Esophagus squamous epithelium (tissue), 4 donors: ENCODE data around the gene C1orf198.

Experiments
- POLR2A ChIP-seq, 4 donors: fragments of 450-650 bp; IDR thresholded peaks; one replicate each; pipeline ENCODE4 v1.6.1; 2017; ENCODE audit warnings: antibody characterized with exemption in 4 of 4, mild to moderate bottlenecking in 4 of 4, moderate library complexity in 3 of 4
- TF ChIP-seq, protein P1 (sequence below), 6 experiments: fragments of 450-650 bp in 4 of 6; fragments of 200-600 bp in 2 of 6; sonication (generic) in 2 of 6; IDR thresholded peaks; one replicate each; pipeline ENCODE4 v1.5.1; 2016 to 2019; ENCODE audit warnings: antibody characterized with exemption in 6 of 6, mild to moderate bottlenecking in 4 of 6, moderate library complexity in 4 of 6

DNA sequence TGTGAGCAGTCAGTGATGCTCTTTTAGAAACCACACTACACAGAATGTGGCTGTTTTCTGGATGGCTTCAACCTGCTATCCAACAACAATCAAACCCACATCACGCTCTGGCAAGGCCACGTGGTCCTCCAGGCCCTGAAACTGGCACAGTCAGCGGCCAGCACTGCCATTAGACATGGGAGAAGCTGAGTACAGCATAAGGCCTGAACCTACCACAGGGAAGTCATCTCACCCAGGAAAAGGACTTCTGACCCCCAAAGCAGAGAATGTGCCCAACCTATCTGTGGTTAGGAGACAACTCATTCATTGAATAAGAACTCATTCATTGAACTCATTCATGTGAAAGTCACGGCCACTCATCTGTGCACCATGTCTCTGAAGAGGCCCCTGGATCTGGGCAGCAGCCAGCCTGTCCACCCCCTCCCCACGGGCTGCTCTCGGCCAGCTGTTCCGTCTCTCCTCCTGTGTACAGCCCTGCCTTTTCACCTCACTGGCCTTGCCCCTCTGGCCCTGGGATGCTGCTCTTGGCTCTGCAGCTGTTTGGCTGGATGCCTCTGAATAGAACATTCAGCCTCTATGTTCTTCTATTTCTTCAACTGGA, 41.1 kb downstream of the C1orf198 start:
- no peak for TF ChIP-seq POLR2A (IDR thresholded peaks at IDR 0.05)
- TF ChIP-seq, protein P1, sequence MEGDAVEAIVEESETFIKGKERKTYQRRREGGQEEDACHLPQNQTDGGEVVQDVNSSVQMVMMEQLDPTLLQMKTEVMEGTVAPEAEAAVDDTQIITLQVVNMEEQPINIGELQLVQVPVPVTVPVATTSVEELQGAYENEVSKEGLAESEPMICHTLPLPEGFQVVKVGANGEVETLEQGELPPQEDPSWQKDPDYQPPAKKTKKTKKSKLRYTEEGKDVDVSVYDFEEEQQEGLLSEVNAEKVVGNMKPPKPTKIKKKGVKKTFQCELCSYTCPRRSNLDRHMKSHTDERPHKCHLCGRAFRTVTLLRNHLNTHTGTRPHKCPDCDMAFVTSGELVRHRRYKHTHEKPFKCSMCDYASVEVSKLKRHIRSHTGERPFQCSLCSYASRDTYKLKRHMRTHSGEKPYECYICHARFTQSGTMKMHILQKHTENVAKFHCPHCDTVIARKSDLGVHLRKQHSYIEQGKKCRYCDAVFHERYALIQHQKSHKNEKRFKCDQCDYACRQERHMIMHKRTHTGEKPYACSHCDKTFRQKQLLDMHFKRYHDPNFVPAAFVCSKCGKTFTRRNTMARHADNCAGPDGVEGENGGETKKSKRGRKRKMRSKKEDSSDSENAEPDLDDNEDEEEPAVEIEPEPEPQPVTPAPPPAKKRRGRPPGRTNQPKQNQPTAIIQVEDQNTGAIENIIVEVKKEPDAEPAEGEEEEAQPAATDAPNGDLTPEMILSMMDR (IDR thresholded peaks at IDR 0.05): no peak
